Cardiac fibroblast (primary cell): ENCODE measurements around the gene TBC1D5.

ENCODE experiments used
- DNase-seq, 2 donors: peaks; one replicate each; pipeline versions ENCODE4 v3.0.0 to v3.0.0-alpha.2; 2010; ENCODE audit warnings: low read depth in 2 of 2
- H3K4me3 ChIP-seq, 2 donors: replicated peaks in 1 of 2; 1 replicate in 1 of 2; 2 replicates in 1 of 2; pipeline ENCODE4 v1.5.1; 2011; ENCODE audit warnings: low read depth in 2 of 2, low read length in 2 of 2, mild to moderate bottlenecking in 2 of 2, moderate library complexity in 1 of 2
- CTCF ChIP-seq: IDR thresholded peaks from one replicate; pipeline ENCODE4 v1.5.1; 2011; ENCODE audit warnings: low read depth, mild to moderate bottlenecking, low read length, inconsistent platforms

Gene TBC1D5

GRCh38 chr3:17149076-17149475, 593.4 kb downstream of the TBC1D5 start:
- no peak for TF ChIP-seq CTCF
- H3K4me3 ChIP-seq, result no peak overlapping the region
- no peak for DNase-seq

GRCh38 chr3:17144665-17144993, 597.8 kb downstream of the TBC1D5 start:
- no peak for TF ChIP-seq CTCF
- no peak overlapping the region for H3K4me3 ChIP-seq
- DNase-seq, result no peak

GRCh38 chr3:17143893-17144664, 598.4 kb downstream of the TBC1D5 start:
- no peak for TF ChIP-seq CTCF
- no peak for DNase-seq
- no peak overlapping the region for H3K4me3 ChIP-seq

- no peak for TF ChIP-seq CTCF
- H3K4me3 ChIP-seq, result no peak overlapping the region
- DNase-seq, result no peak
Observed at GRCh38 chr3:17142516-17142915, 599.9 kb downstream of the TBC1D5 start.

GRCh38 chr3:17141699-17142098, 600.7 kb downstream of the TBC1D5 start:
- no peak overlapping the region for H3K4me3 ChIP-seq
- no peak for TF ChIP-seq CTCF
- DNase-seq, result no peak

- DNase-seq, result peak; percentile 10 to 16
- H3K4me3 ChIP-seq, result no peak overlapping the region
- no peak for TF ChIP-seq CTCF
Observed at GRCh38 chr3:17140670-17141505, 601.5 kb downstream of the TBC1D5 start.
